Uterus (tissue), 4 donors: ENCODE data around the gene GNAO1. TPM values are rescaled to one million over a fixed set of nuclear protein-coding genes. Genes with fewer than 3 reads are reported as not detected.

Experiments used
- DNase-seq, 2 donors: peaks; one replicate each; pipeline ENCODE4 v3.0.0-alpha.2; 2019 to 2020
- H3K27ac ChIP-seq, 2 donors: fragments of 200-600 bp; sonication (generic); 1 replicate in 1 of 2; 2 replicates in 1 of 2; pipeline ENCODE4 v1.5.1; 2016 to 2018
- H3K27me3 ChIP-seq, 2 donors: fragments of 200-600 bp; sonication (generic); one replicate each; pipeline ENCODE4 v1.5.1; 2018 to 2019; ENCODE audit warnings: control low read depth in 1 of 2
- H3K36me3 ChIP-seq, 2 donors: fragments of 200-600 bp; sonication (generic); one replicate each; pipeline ENCODE4 v1.5.1; 2019; ENCODE audit warnings: control low read depth in 1 of 2
- H3K4me1 ChIP-seq, 2 donors: fragments of 200-600 bp; sonication (generic); one replicate each; pipeline ENCODE4 v1.5.1; 2018 to 2019; ENCODE audit warnings: control low read depth in 1 of 2
- H3K4me3 ChIP-seq, 2 donors: fragments of 200-600 bp; sonication (generic); 1 replicate in 1 of 2; 2 replicates in 1 of 2; pipeline ENCODE4 v1.5.1; 2018 to 2019; ENCODE audit warnings: mild to moderate bottlenecking in 1 of 2
- H3K9me3 ChIP-seq, 2 donors: fragments of 200-600 bp; sonication (generic); one replicate each; pipeline ENCODE4 v1.5.1; 2019; ENCODE audit warnings: control low read depth in 1 of 2
- POLR2A ChIP-seq, 2 donors: fragments of 450-650 bp; IDR thresholded peaks; one replicate each; pipeline ENCODE4 v1.6.1; 2016; ENCODE audit warnings: antibody characterized with exemption in 2 of 2, mild to moderate bottlenecking in 1 of 2, moderate library complexity in 1 of 2
- intact Hi-C: fragments of 100-400 bp; cut with DNase I; formaldehyde crosslinking; loops from one replicate; pipeline ENCODE4 v1.15.1; 2023; ENCODE audit warnings: low total_unique reads
- total RNA-seq, 4 donors: library from RNA; depleted of rRNA in 3 of 4; stranded (reverse); fragments of >200 nt in 3 of 4; gene quantifications; one replicate each; pipeline versions ENCODE4 v1.1.0 to v1.2.4, GENCODE V29; 2014 to 2023
- TF ChIP-seq, protein P1 (sequence below), 4 experiments: fragments of 200-600 bp in 2 of 4; fragments of 450-650 bp in 2 of 4; sonication (generic) in 2 of 4; IDR thresholded peaks; one replicate each; pipeline ENCODE4 v1.5.1; 2016 to 2019; ENCODE audit warnings: antibody characterized with exemption in 4 of 4, mild to moderate bottlenecking in 2 of 4, moderate library complexity in 1 of 4
- donor health status: DM: yes; HTN: yes; CAD: no.

The GNAO1 gene
- total RNA-seq, 4 donors from 2014 or later = 0.26 to 7.2 (median 1.6) TPM; not detected in 1

DNA sequence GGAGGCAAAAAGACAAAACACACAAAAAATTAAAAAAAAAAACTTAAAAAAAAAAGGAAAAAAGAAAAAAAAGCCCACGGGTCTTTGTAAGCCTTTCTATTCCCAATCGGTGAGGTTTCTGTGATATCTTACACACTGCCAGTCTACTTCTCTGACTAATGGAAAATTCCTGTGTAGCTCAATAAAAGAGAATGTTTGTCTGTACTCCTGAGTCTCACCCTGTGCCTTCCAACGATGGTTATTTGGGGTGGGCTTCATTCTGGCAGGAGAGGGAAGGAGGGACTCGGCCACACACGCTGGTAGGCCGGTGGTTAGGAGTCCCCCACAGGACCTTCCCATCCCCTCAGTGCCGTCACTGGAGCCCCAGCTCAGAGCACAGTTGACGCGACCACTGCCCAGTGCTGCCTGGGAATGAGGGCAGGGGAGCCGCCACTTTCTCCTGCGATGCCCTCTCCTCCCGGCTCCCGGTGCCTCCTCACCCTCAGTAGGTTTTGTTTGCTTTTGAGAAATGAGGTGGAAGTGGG is 166.0 kb downstream of the GNAO1 start:
- Histone ChIP-seq H3K4me3 (peak overlapping the region; percentile 29 to 39), H3K27me3 (no peaks in the 10 kb centered on the region), H3K36me3 (no peaks in the 10 kb centered on the region), H3K27ac (peak overlapping the region; percentile 64 to 83), H3K4me1 (no peaks in the 10 kb centered on the region), H3K9me3 (no peaks in the 10 kb centered on the region)
- DNase-seq = peak in 1 of 2 donors; percentile 19
- TF ChIP-seq, protein P1, sequence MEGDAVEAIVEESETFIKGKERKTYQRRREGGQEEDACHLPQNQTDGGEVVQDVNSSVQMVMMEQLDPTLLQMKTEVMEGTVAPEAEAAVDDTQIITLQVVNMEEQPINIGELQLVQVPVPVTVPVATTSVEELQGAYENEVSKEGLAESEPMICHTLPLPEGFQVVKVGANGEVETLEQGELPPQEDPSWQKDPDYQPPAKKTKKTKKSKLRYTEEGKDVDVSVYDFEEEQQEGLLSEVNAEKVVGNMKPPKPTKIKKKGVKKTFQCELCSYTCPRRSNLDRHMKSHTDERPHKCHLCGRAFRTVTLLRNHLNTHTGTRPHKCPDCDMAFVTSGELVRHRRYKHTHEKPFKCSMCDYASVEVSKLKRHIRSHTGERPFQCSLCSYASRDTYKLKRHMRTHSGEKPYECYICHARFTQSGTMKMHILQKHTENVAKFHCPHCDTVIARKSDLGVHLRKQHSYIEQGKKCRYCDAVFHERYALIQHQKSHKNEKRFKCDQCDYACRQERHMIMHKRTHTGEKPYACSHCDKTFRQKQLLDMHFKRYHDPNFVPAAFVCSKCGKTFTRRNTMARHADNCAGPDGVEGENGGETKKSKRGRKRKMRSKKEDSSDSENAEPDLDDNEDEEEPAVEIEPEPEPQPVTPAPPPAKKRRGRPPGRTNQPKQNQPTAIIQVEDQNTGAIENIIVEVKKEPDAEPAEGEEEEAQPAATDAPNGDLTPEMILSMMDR (IDR thresholded peaks at IDR 0.05) = no peak
- no peak for TF ChIP-seq POLR2A (IDR thresholded peaks at IDR 0.05)
- intact Hi-C loops = no loop called here

DNA sequence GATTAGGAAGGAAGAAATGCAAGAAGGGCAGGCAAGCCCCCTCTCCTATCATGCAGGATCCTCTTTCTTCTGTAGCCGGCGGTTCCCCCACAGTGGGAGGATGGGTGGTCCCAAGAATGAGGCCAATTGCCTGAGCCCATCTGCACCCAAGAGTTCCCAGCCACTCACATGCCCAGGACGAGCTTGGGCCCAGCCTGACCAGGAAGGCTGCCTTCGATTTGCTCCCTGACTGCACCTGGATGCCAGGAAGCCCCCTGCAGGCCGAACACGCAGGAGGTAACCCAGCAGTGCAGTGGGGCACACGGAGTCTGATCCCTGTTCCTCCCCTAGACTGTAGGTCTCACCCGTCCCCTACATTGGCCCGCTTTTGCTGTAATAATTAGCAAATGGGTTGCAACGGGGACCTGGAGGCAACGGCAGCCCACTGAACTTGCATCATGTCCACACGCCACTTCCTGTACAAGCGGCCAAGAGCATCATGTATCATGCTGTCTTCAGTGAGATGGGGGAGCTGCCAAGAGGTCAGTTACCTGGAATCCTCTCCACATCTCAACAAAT is 166.6 kb downstream of the GNAO1 start:
- intact Hi-C loops = no loop called here
- TF ChIP-seq, protein P1 (IDR thresholded peaks at IDR 0.05) = no peak
- TF ChIP-seq POLR2A (IDR thresholded peaks at IDR 0.05) = no peak
- H3K27me3 ChIP-seq = no peaks in the 10 kb centered on the region
- H3K36me3 ChIP-seq = no peaks in the 10 kb centered on the region
- H3K4me3 ChIP-seq = no peak overlapping the region
- no peaks in the 10 kb centered on the region for H3K4me1 ChIP-seq
- DNase-seq = peak in 1 of 2 donors; percentile 19
- no peaks in the 10 kb centered on the region for H3K9me3 ChIP-seq
- peak overlapping the region; percentile 64 to 83 for H3K27ac ChIP-seq

DNA sequence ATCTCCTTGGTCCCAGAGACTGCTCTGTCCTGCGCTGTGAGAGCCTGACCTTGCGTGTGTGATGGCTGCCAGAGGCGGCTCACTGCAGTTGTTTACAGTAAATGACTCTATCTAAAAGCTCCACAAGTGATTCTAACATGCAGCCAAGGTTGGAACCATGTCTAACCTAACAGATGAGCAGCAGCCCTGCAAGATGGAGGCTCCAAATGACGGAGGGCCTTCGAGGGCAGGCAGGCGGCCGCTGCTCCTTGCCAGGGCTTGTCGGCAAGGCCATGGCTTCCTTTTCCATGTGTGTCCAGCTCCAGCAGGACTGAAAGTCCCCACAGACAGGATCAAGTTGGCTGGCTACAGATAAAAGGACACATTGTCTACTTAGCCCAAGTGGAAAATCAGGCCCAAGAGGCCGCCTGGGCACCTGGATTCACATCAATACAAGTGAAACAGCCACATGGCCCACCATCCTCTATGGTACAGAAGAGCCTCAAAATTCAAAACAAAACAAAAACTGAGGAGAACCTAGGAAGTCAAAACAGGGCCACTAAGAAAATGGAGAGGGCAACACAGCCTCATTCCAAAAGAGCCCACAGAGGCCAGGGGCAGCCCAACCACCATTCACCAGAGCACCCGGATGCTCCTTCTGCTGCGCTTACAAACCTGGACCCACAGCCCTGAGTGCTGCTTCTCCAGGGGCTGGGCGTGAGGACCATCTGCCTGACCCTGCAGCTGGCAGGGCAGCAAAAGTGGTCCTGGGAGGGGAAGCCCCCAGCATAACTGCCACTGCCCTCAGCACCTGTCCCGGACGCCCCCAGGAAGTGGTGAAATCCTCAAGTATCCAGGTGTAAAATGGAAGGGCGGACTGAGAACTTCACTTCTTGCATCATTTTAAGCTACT is 169.1 kb downstream of the GNAO1 start:
- DNase-seq = peak in 1 of 2 donors; percentile 8
- no peak for TF ChIP-seq POLR2A (IDR thresholded peaks at IDR 0.05)
- TF ChIP-seq, protein P1 (IDR thresholded peaks at IDR 0.05) = no peak
- Histone ChIP-seq H3K4me3 (no peak overlapping the region), H3K27ac (no peak overlapping the region), H3K27me3 (no peaks in the 10 kb centered on the region), H3K36me3 (no peaks in the 10 kb centered on the region), H3K9me3 (no peaks in the 10 kb centered on the region), H3K4me1 (no peaks in the 10 kb centered on the region)
- intact Hi-C loops = no loop called here

- intact Hi-C loops = no loop called here
- H3K9me3 ChIP-seq = no peaks in the 10 kb centered on the region
- peak in 1 of 2 donors; percentile 10 for DNase-seq
- no peaks in the 10 kb centered on the region for H3K36me3 ChIP-seq
- no peak overlapping the region for H3K27ac ChIP-seq
- H3K4me3 ChIP-seq = no peak overlapping the region
- TF ChIP-seq, protein P1 (IDR thresholded peaks at IDR 0.05) = no peak
- TF ChIP-seq POLR2A (IDR thresholded peaks at IDR 0.05) = no peak
- no peaks in the 10 kb centered on the region for H3K4me1 ChIP-seq
- no peaks in the 10 kb centered on the region for H3K27me3 ChIP-seq
Measured at GRCh38 chr16:56362057-56362655, 170.9 kb downstream of the GNAO1 start.
